HepG2 (cell line): ENCODE results near the gene PRKN. TPM values are rescaled to one million over a fixed set of nuclear protein-coding genes. Genes with fewer than 3 reads are reported as not detected.

Source experiments
- ATAC-seq: fragments of 200-7000 bp; cut with Tn5 transposase; 3 replicates; pipeline ENCODE4 v1.9.1; 2020; ENCODE audit warnings: mild to moderate bottlenecking, moderate library complexity
- BruUV-seq: library from RNA; stranded (reverse); fragments of 400-500 nt; replicated peaks from 2 replicates; lab custom pipeline; 2021; lab: Mats Ljungman, UMichigan
- CTCF ChIA-PET: fragments of 300-600 bp; formaldehyde crosslinking; extraction: SDS; loops from one replicate; lab custom pipeline; 2021; ENCODE audit warnings: low total read pairs, inconsistent platforms, low intra/inter-chr PET ratio; lab: Yijun Ruan, JAX
- POLR2A ChIA-PET: fragments of 350-600 bp; sonication (Branson Sonifier 250); formaldehyde crosslinking; loops from one replicate; lab custom pipeline; 2020; ENCODE audit warnings: antibody characterized with exemption, inconsistent platforms; lab: Yijun Ruan, JAX
- DNase-seq: peaks from one replicate; pipeline ENCODE4 v3.0.0-alpha.2; 2015; ENCODE audit warnings: low spot score
- FAIRE-seq: peaks from 3 replicates; lab custom pipeline; 2011; peaks lifted over from hg19 to GRCh38; lab: Jason Lieb, UNC
- H2AFZ ChIP-seq: one replicate; pipeline ENCODE4 v1.6.1; 2011; ENCODE audit warnings: low read length, inconsistent platforms
- H3K27ac ChIP-seq: fragments of 300-600 bp; 3 replicates; pipeline ENCODE4 v1.8.0; 2011; ENCODE audit warnings: mixed run types, mild to moderate bottlenecking, mixed read lengths, low read length, inconsistent platforms; ENCODE audit not compliant: insufficient read depth; ENCODE audit errors: extremely low read length
- H3K27me3 ChIP-seq, 2 experiments: fragments of 200-600 bp in 1 of 2; 2 replicates in 1 of 2; 3 replicates in 1 of 2; pipeline versions ENCODE4 v1.6.0 to v1.8.0; 2011; ENCODE audit warnings: low read length in 2 of 2, mild to moderate bottlenecking in 2 of 2, moderate library complexity in 2 of 2, inconsistent platforms in 1 of 2; ENCODE audit not compliant: insufficient read depth in 2 of 2, control insufficient read depth in 1 of 2
- H3K36me3 ChIP-seq, 2 experiments: fragments of 200-600 bp in 1 of 2; replicated peaks in 1 of 2; 2 replicates in 1 of 2; 3 replicates in 1 of 2; pipeline versions ENCODE4 v1.5.1 to v1.8.0; 2011; ENCODE audit warnings: low read length in 2 of 2, inconsistent platforms in 1 of 2; ENCODE audit not compliant: insufficient read depth in 2 of 2, control insufficient read depth in 1 of 2
- H3K4me1 ChIP-seq: 2 replicates; pipeline ENCODE4 v1.5.1; 2012; ENCODE audit warnings: low read length, inconsistent platforms; ENCODE audit not compliant: insufficient read depth
- H3K4me2 ChIP-seq: 2 replicates; pipeline ENCODE4 v1.6.0; 2011; ENCODE audit warnings: low read depth, low read length, inconsistent platforms
- H3K4me3 ChIP-seq, 3 experiments: fragments of 200-600 bp in 1 of 3; sonication (generic), shearing (Covaris generic) in 1 of 3; replicated peaks in 1 of 3; 2 replicates each; pipeline ENCODE4 v1.5.1; 2011 to 2016; ENCODE audit warnings: low read length in 3 of 3, inconsistent platforms in 2 of 3, low read depth in 2 of 3, mild to moderate bottlenecking in 2 of 3, control low read depth in 1 of 3, mixed read lengths in 1 of 3; ENCODE audit not compliant: insufficient read depth in 1 of 3
- H3K79me2 ChIP-seq: one replicate; pipeline ENCODE4 v1.6.1; 2011; ENCODE audit warnings: low read length, inconsistent platforms; ENCODE audit not compliant: insufficient read depth
- H3K9ac ChIP-seq: 2 replicates; pipeline ENCODE4 v1.6.0; 2011; ENCODE audit warnings: mild to moderate bottlenecking, low read depth, low read length, inconsistent platforms; ENCODE audit not compliant: insufficient read depth
- H3K9me3 ChIP-seq: 2 replicates; pipeline ENCODE4 v1.5.1; 2012; ENCODE audit warnings: mild to moderate bottlenecking, low read length
- H4K20me1 ChIP-seq: 2 replicates; pipeline ENCODE4 v1.6.0; 2011; ENCODE audit warnings: inconsistent platforms, mild to moderate bottlenecking, low read length, moderate library complexity; ENCODE audit not compliant: insufficient read depth
- HNF1B ChIP-seq: sonication (generic); formaldehyde crosslinking; IDR thresholded peaks from 2 replicates; pipeline ENCODE4 v1.5.1; 2020; ENCODE audit warnings: mild to moderate bottlenecking, moderate library complexity, missing genetic modification reagents
- HNRNPH1 ChIP-seq: fragments of 200-400 bp; formaldehyde crosslinking; optimal IDR thresholded peaks from 2 replicates; pipeline ENCODE3; 2017; ENCODE audit warnings: mild to moderate bottlenecking, low read depth, low read length
- JUN ChIP-seq: sonication (generic); formaldehyde crosslinking; IDR thresholded peaks from 2 replicates; pipeline ENCODE4 v1.4.0; 2020; ENCODE audit warnings: mild to moderate bottlenecking, missing genetic modification reagents
- NCOA1 ChIP-seq: sonication (generic); formaldehyde crosslinking; IDR thresholded peaks from 2 replicates; pipeline ENCODE4 v1.9.0; 2021; ENCODE audit warnings: missing genetic modification reagents
- SNRNP70 ChIP-seq: fragments of 200-400 bp; formaldehyde crosslinking; IDR thresholded peaks from 2 replicates; pipeline ENCODE4 v1.6.1; 2017; ENCODE audit warnings: mild to moderate bottlenecking, low read depth, low read length, moderate library complexity
- TFAP4 ChIP-seq: sonication (generic); IDR thresholded peaks from 2 replicates; pipeline ENCODE4 v1.6.1; 2016; ENCODE audit warnings: low read depth, borderline replicate concordance
- ZMYM3 ChIP-seq: sonication (generic); formaldehyde crosslinking; IDR thresholded peaks from 2 replicates; pipeline ENCODE4 v1.5.1; 2020; ENCODE audit warnings: mild to moderate bottlenecking, missing genetic modification reagents
- ZNF343 ChIP-seq: sonication (generic); formaldehyde crosslinking; IDR thresholded peaks from 2 replicates; pipeline ENCODE4 v1.4.0; 2020; ENCODE audit warnings: mild to moderate bottlenecking, missing genetic modification reagents
- ZNF512 ChIP-seq: sonication (generic); formaldehyde crosslinking; IDR thresholded peaks from 2 replicates; pipeline ENCODE4 v1.4.0; 2020; ENCODE audit warnings: mild to moderate bottlenecking, missing genetic modification reagents
- whole genome bisulfite sequencing: methylation state at CpG from one replicate; pipeline ENCODE4 v1.1.6; 2017; ENCODE audit warnings: low lambda C conversion rate; 5-methylcytosine and 5-hydroxymethylcytosine counted together
- in situ Hi-C: cut with HindIII; loops from 2 replicates; pipeline ENCODE4 v1.10.0; 2017; ENCODE audit warnings: low pct_unique_long_range_greater_than_20kb; ENCODE audit not compliant: extremely low pct_ligation_motif_present
- intact Hi-C: fragments of 100-400 bp; cut with micrococcal nuclease; formaldehyde crosslinking; loops from one replicate; pipeline ENCODE4 v1.10.0; 2022; ENCODE audit not compliant: unreplicated experiment
- polyA plus RNA-seq, 8 experiments: library from polyadenylated mRNA; depleted of rRNA in 3 of 8; stranded (reverse) in 7 of 8; unstranded in 1 of 8; fragments of >200 nt; fragmentation: Illumina TruSeq in 4 of 8; extraction: Trizol in 4 of 8; gene quantifications; 2 replicates each; pipeline versions ENCODE4 v1.2.1 to v1.2.3, GENCODE V29; 2011 to 2016; ENCODE audit warnings: low read depth in 4 of 8, missing spikeins in 1 of 8, mixed read lengths in 1 of 8; ENCODE audit not compliant: insufficient read depth in 1 of 8
- total RNA-seq, 5 experiments: library from RNA; depleted of rRNA; stranded (reverse); fragments of >200 nt; fragmentation: Illumina TruSeq; extraction: Trizol; gene quantifications; 2 replicates each; pipeline ENCODE4 v1.2.3, GENCODE V29; 2016; ENCODE audit warnings: low read depth in 1 of 5
- TF ChIP-seq, protein P1 (sequence below): sonication (generic); formaldehyde crosslinking; IDR thresholded peaks from 2 replicates; pipeline ENCODE4 v1.8.0; 2022; ENCODE audit warnings: mild to moderate bottlenecking, missing genetic modification reagents, borderline replicate concordance
- TF ChIP-seq, protein P2 (sequence below): IDR thresholded peaks from 2 replicates; pipeline ENCODE4 v1.6.1; 2016; ENCODE audit warnings: missing biosample characterization, missing genetic modification reagents, low read depth
- TF ChIP-seq, protein P3 (sequence below): sonication (generic); formaldehyde crosslinking; IDR thresholded peaks from 2 replicates; pipeline ENCODE4 v1.9.0; 2021; ENCODE audit warnings: missing genetic modification reagents, mild to moderate bottlenecking, borderline replicate concordance
- TF ChIP-seq, protein P4 (sequence below): sonication (generic); formaldehyde crosslinking; IDR thresholded peaks from 2 replicates; pipeline ENCODE4 v1.8.1; 2023; ENCODE audit warnings: mild to moderate bottlenecking, inconsistent platforms, moderate library complexity, missing genetic modification reagents, borderline replicate concordance
- TF ChIP-seq, protein P5 (sequence below): sonication (generic); formaldehyde crosslinking; IDR thresholded peaks from 2 replicates; pipeline ENCODE4 v1.4.0; 2020; ENCODE audit warnings: missing genetic modification reagents

Gene PRKN
- total and polyA plus RNA-seq, 2 of the 13 experiments (the other 11 are each of a cell fraction or from before 2014, with no cell fraction given) = 0.31 to 0.44 TPM

GRCh38 chr6:162203287-162203686 lies 524.3 kb downstream of the PRKN start:
- WGBS = 13% methylated on average over 3 of the region's 5 CpGs
- H3K4me1 ChIP-seq = no peaks in the 10 kb centered on the region
- H3K9me3 ChIP-seq = 0 out of 2 replicates have a peak, but pooled peaks cover 5% of the 10 kb centered on the region
- FAIRE-seq (no peak), DNase-seq (no peak), ATAC-seq (no peak)
- ChIA-PET CTCF (no interaction called here), POLR2A (no interaction called here)
- no peak overlapping the region for H2AFZ ChIP-seq
- in situ Hi-C loops (no loop called here), intact Hi-C loops (no loop called here)
- H3K36me3 ChIP-seq = no peaks in the 10 kb centered on the region
- no peaks in the 10 kb centered on the region for H3K79me2 ChIP-seq
- H3K27ac ChIP-seq = no peak overlapping the region
- H3K27me3 ChIP-seq = 0 out of 5 replicates have a peak, but pooled peaks cover 0 to 1% of the 10 kb centered on the region in 2 experiments
- no peak overlapping the region for H3K9ac ChIP-seq
- H4K20me1 ChIP-seq = no peaks in the 10 kb centered on the region
- no peak overlapping the region for H3K4me3 ChIP-seq
- H3K4me2 ChIP-seq = no peak overlapping the region
- no TSS peak for BruUV-seq
- TF ChIP-seq, protein P1, sequence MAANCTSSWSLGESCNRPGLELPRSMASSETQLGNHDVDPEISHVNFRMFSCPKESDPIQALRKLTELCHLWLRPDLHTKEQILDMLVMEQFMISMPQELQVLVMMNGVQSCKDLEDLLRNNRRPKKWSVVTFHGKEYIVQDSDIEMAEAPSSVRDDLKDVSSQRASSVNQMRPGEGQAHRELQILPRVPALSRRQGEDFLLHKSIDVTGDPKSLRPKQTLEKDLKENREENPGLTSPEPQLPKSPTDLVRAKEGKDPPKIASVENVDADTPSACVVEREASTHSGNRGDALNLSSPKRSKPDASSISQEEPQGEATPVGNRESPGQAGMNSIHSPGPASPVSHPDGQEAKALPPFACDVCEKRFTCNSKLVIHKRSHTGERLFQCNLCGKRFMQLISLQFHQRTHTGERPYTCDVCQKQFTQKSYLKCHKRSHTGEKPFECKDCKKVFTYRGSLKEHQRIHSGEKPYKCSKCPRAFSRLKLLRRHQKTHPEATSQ (CRISPR knock-in tag) = no peak
- no peak for TF ChIP-seq NCOA1 (CRISPR knock-in tag)
- TF ChIP-seq ZNF343 (CRISPR knock-in tag) = no peak
- TF ChIP-seq, protein P2, sequence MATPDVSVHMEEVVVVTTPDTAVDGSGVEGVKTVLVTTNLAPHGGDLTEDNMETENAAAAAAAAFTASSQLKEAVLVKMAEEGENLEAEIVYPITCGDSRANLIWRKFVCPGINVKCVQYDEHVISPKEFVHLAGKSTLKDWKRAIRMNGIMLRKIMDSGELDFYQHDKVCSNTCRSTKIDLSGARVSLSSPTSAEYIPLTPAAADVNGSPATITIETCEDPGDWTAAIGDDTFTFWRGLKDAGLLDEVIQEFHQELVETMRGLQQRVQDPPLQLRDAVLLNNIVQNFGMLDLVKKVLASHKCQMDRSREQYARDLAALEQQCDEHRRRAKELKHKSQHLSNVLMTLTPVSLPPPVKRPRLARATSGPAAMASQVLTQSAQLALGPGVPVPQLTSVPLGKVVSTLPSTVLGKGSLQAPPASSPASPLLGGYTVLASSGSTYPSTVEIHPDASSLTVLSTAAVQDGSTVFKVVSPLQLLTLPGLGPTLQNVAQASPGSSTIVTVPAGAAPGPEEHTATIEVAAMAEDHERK = no peak
- TF ChIP-seq, protein P3, sequence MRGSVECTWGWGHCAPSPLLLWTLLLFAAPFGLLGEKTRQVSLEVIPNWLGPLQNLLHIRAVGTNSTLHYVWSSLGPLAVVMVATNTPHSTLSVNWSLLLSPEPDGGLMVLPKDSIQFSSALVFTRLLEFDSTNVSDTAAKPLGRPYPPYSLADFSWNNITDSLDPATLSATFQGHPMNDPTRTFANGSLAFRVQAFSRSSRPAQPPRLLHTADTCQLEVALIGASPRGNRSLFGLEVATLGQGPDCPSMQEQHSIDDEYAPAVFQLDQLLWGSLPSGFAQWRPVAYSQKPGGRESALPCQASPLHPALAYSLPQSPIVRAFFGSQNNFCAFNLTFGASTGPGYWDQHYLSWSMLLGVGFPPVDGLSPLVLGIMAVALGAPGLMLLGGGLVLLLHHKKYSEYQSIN (CRISPR knock-in tag) = no peak
- no peak for TF ChIP-seq SNRNP70
- TF ChIP-seq, protein P4, sequence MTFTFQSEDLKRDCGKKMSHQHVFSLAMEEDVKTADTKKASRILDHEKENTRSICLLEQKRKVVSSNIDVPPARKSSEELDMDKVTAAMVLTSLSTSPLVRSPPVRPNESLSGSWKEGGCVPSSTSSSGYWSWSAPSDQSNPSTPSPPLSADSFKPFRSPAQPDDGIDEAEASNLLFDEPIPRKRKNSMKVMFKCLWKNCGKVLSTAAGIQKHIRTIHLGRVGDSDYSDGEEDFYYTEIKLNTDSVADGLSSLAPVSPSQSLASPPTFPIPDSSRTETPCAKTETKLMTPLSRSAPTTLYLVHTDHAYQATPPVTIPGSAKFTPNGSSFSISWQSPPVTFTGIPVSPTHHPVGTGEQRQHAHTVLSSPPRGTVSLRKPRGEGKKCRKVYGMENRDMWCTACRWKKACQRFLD (CRISPR knock-in tag) = no peak
- TF ChIP-seq TFAP4 = no peak
- TF ChIP-seq JUN (CRISPR knock-in tag) = no peak
- no peak for TF ChIP-seq ZNF512
- no peak for TF ChIP-seq HNF1B (CRISPR knock-in tag)
- TF ChIP-seq, protein P5, sequence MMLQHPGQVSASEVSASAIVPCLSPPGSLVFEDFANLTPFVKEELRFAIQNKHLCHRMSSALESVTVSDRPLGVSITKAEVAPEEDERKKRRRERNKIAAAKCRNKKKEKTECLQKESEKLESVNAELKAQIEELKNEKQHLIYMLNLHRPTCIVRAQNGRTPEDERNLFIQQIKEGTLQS (CRISPR knock-in tag) = no peak
- TF ChIP-seq ZMYM3 (CRISPR knock-in tag) = no peak
- no peak for TF ChIP-seq HNRNPH1
